Measurements from ENCODE around the gene PYDC2. TPM values are rescaled to one million over a fixed set of nuclear protein-coding genes. Genes with fewer than 3 reads are reported as not detected.

Gene PYDC2

GRCh38 chr3:191509078-191509477 lies 48.1 kb downstream of the PYDC2 start:
- no peaks in the 10 kb centered on the region for H3K36me3 ChIP-seq (ENCODE audit: insufficient read depth, low read length)
- H3K4me3 ChIP-seq (ENCODE audit: low read length) = no peak overlapping the region
- H3K27me3 ChIP-seq (ENCODE audit: control insufficient read depth, insufficient read depth, low read length) = no peaks in the 10 kb centered on the region
- no peaks in the 10 kb centered on the region for H3K4me1 ChIP-seq (ENCODE audit: control insufficient read depth, insufficient read depth, low read length)
- H3K4me2 ChIP-seq (ENCODE audit: low read length) = no peak overlapping the region
- no peak overlapping the region for H3K9ac ChIP-seq (ENCODE audit: low read depth, low read length)
- H3K9me3 ChIP-seq (replicated peaks; ENCODE audit: low read length) = no peaks in the 10 kb centered on the region

Small RNAs within 50 kb of the gene (small RNA-seq; reads per million reads assigned to genes)
- not detected for gene PYDC2

Measured in skeletal muscle satellite cell (primary cell).